Coronary artery (tissue), 2 donors: ENCODE results near the gene OTOL1.
"Not testable (repeated sequence)": the region's sequence is repeated elsewhere in the genome, so short reads cannot be mapped to it uniquely, and the experiment has no call there.

Source experiments
- DNase-seq: peaks from one replicate; pipeline ENCODE4 v3.0.0-alpha.2; 2017; ENCODE audit warnings: low spot score
- H3K27ac ChIP-seq, 2 donors: fragments of 200-600 bp; sonication (generic); one replicate each; pipeline ENCODE4 v1.5.1; 2016 to 2019
- H3K4me3 ChIP-seq: fragments of 200-600 bp; sonication (generic); 2 replicates; pipeline ENCODE4 v1.5.1; 2016; ENCODE audit warnings: mild to moderate bottlenecking, moderate library complexity
- CTCF ChIP-seq: fragments of 200-600 bp; sonication (generic); IDR thresholded peaks from one replicate; pipeline ENCODE4 v1.5.1; 2019; ENCODE audit warnings: antibody characterized with exemption

Gene OTOL1

GRCh38 chr3:161474139-161474538, 22.5 kb upstream of the OTOL1 start:
- DNase-seq = no peak
- H3K4me3 ChIP-seq = no peak overlapping the region
- TF ChIP-seq CTCF = no peak
- no peak overlapping the region for H3K27ac ChIP-seq

- TF ChIP-seq CTCF = no peak
- Histone ChIP-seq H3K27ac (no peak overlapping the region), H3K4me3 (no peak overlapping the region)
- no peak for DNase-seq
These were observed 21.9 kb upstream of the OTOL1 start for GRCh38 chr3:161474741-161475140.

- no peak for TF ChIP-seq CTCF
- DNase-seq = no peak
- no peak overlapping the region for H3K4me3 ChIP-seq
- H3K27ac ChIP-seq = no peak overlapping the region
These were observed 21.4 kb upstream of the OTOL1 start for GRCh38 chr3:161475206-161475605.

- no peak for DNase-seq
- no peak for TF ChIP-seq CTCF
- no peak overlapping the region for H3K27ac ChIP-seq
- no peak overlapping the region for H3K4me3 ChIP-seq
These were observed 20.7 kb upstream of the OTOL1 start for GRCh38 chr3:161475905-161476304.

GRCh38 chr3:161484226-161484625, 12.4 kb upstream of the OTOL1 start:
- no peak for DNase-seq
- TF ChIP-seq CTCF = no peak
- Histone ChIP-seq H3K27ac (no peak overlapping the region), H3K4me3 (no peak overlapping the region)

GRCh38 chr3:161488284-161488683, 8.3 kb upstream of the OTOL1 start:
- not testable (repeated sequence) for H3K4me3 ChIP-seq, H3K27ac ChIP-seq, DNase-seq

GRCh38 chr3:161489395-161489794, 7.2 kb upstream of the OTOL1 start:
- H3K4me3 ChIP-seq = no peak overlapping the region
- no peak for TF ChIP-seq CTCF
- DNase-seq = no peak
- no peak overlapping the region for H3K27ac ChIP-seq

- not testable (repeated sequence) for H3K4me3 ChIP-seq, H3K27ac ChIP-seq, DNase-seq
These were observed 5.8 kb upstream of the OTOL1 start for GRCh38 chr3:161490845-161491244.
